Caco-2 (cell line): Measurements from ENCODE around the gene TMEM201. TPM values are rescaled to one million over a fixed set of nuclear protein-coding genes. Genes with fewer than 3 reads are reported as not detected.

ENCODE experiments used
- BruUV-seq: library from RNA; stranded (reverse); fragments of 400-500 nt; replicated peaks from 2 replicates; lab custom pipeline; 2021; lab: Mats Ljungman, UMichigan
- CTCF ChIA-PET: fragments of 300-600 bp; sonication (Branson Sonifier 250); formaldehyde crosslinking; loops from one replicate; lab custom pipeline; 2022; ENCODE audit warnings: antibody characterized with exemption; lab: Charles Lee
- POLR2A ChIA-PET: fragments of 300-600 bp; sonication (Branson Sonifier 250); formaldehyde crosslinking; loops from one replicate; lab custom pipeline; 2022; ENCODE audit warnings: antibody characterized with exemption; lab: Charles Lee
- DNase-seq, 2 experiments: peaks; one replicate each; pipeline versions ENCODE4 v3.0.0 to v3.0.0-alpha.2; 2020 to 2022
- H3K27me3 ChIP-seq: replicated peaks from 2 replicates; pipeline ENCODE4 v1.6.0; 2011; ENCODE audit warnings: low read length; ENCODE audit not compliant: control insufficient read depth, insufficient read depth
- H3K36me3 ChIP-seq: 2 replicates; pipeline ENCODE4 v1.5.1; 2011; ENCODE audit warnings: low read length; ENCODE audit not compliant: control insufficient read depth, insufficient read depth
- H3K4me1 ChIP-seq: fragments of 250-450 bp; sonication (Bioruptor Pico); 2 replicates; pipeline ENCODE4 v1.5.1; 2020; ENCODE audit warnings: mild to moderate bottlenecking
- H3K4me3 ChIP-seq: 2 replicates; pipeline ENCODE4 v1.5.1; 2011; ENCODE audit warnings: low read depth, mild to moderate bottlenecking, control low read depth, low read length
- H3K9me3 ChIP-seq: fragments of 250-450 bp; sonication (Bioruptor Pico); 2 replicates; pipeline ENCODE4 v1.5.1; 2020; ENCODE audit warnings: mild to moderate bottlenecking, moderate library complexity
- H3K27ac Mint-ChIP-seq: one replicate; pipeline ENCODE4 v1.8.0; 2022; ENCODE audit warnings: mixed read lengths; ENCODE audit not compliant: unreplicated experiment
- H3K27me3 Mint-ChIP-seq: one replicate; pipeline ENCODE4 v1.8.0; 2022; ENCODE audit warnings: mixed read lengths; ENCODE audit not compliant: insufficient read depth, unreplicated experiment
- H3K36me3 Mint-ChIP-seq: one replicate; pipeline ENCODE4 v1.8.0; 2022; ENCODE audit warnings: mild to moderate bottlenecking, mixed read lengths; ENCODE audit not compliant: insufficient read depth, unreplicated experiment
- H3K4me1 Mint-ChIP-seq: one replicate; pipeline ENCODE4 v1.8.0; 2022; ENCODE audit warnings: low read depth, mixed read lengths; ENCODE audit not compliant: unreplicated experiment
- H3K4me3 Mint-ChIP-seq: one replicate; pipeline ENCODE4 v1.8.0; 2022; ENCODE audit warnings: mild to moderate bottlenecking, moderate library complexity, mixed read lengths; ENCODE audit not compliant: unreplicated experiment
- H3K9me3 Mint-ChIP-seq: one replicate; pipeline ENCODE4 v1.8.0; 2022; ENCODE audit warnings: mixed read lengths; ENCODE audit not compliant: unreplicated experiment
- CTCF ChIP-seq, 2 experiments: fragments of 200-600 bp in 1 of 2; IDR thresholded peaks; 1 replicate in 1 of 2; 2 replicates in 1 of 2; pipeline versions ENCODE4 v1.5.1 to v1.8.0; 2011 to 2022; ENCODE audit warnings: antibody characterized with exemption in 1 of 2, control low read depth in 1 of 2, inconsistent platforms in 1 of 2, low read depth in 1 of 2, low read length in 1 of 2, mild to moderate bottlenecking in 1 of 2, moderate library complexity in 1 of 2; ENCODE audit not compliant: insufficient read depth in 1 of 2, severe bottlenecking in 1 of 2, unreplicated experiment in 1 of 2
- intact Hi-C: fragments of 100-400 bp; cut with micrococcal nuclease; formaldehyde crosslinking; loops from one replicate; pipeline ENCODE4 v1.10.0; 2022; ENCODE audit not compliant: unreplicated experiment
- total RNA-seq: library from RNA; stranded (reverse); gene quantifications from 2 replicates; pipeline ENCODE4 v1.2.3, GENCODE V29; 2022

Gene TMEM201
- total RNA-seq, 1 experiment from 2014 or later = 27.2 TPM

GRCh38 chr1:9599741-9600140 lies 11.0 kb downstream of the TMEM201 start:
- no peaks in the 10 kb centered on the region for H3K27me3 Mint-ChIP-seq
- ChIA-PET POLR2A (no interaction called here), CTCF (no interaction called here)
- H3K27me3 ChIP-seq = no peaks in the 10 kb centered on the region
- H3K4me3 Mint-ChIP-seq = no peak overlapping the region
- no peak for TF ChIP-seq CTCF (IDR thresholded peaks at IDR 0.05; ENCODE audit: insufficient read depth in 1 of 2, low read depth in 1 of 2, low read length in 1 of 2, severe bottlenecking in 1 of 2, unreplicated experiment in 1 of 2)
- no peaks in the 10 kb centered on the region for H3K9me3 Mint-ChIP-seq
- BruUV-seq = no TSS peak
- no peaks in the 10 kb centered on the region for H3K4me1 ChIP-seq
- no peak overlapping the region for H3K27ac Mint-ChIP-seq
- no peaks in the 10 kb centered on the region for H3K4me1 Mint-ChIP-seq
- H3K36me3 ChIP-seq = no peaks in the 10 kb centered on the region
- H3K4me3 ChIP-seq = no peak overlapping the region
- intact Hi-C loops = no loop called here
- DNase-seq = no peak
- peaks cover 13% of the 10 kb centered on the region for H3K36me3 Mint-ChIP-seq
- no peaks in the 10 kb centered on the region for H3K9me3 ChIP-seq

GRCh38 chr1:9600861-9601834 lies 12.4 kb downstream of the TMEM201 start:
- H3K4me1 ChIP-seq = no peaks in the 10 kb centered on the region
- H3K27me3 ChIP-seq = no peaks in the 10 kb centered on the region
- no peak for TF ChIP-seq CTCF (IDR thresholded peaks at IDR 0.05; ENCODE audit: insufficient read depth in 1 of 2, low read depth in 1 of 2, low read length in 1 of 2, severe bottlenecking in 1 of 2, unreplicated experiment in 1 of 2)
- CTCF ChIA-PET = no interaction called here
- Mint-ChIP-seq H3K36me3 (peaks cover 13% of the 10 kb centered on the region), H3K9me3 (no peaks in the 10 kb centered on the region), H3K27me3 (no peaks in the 10 kb centered on the region), H3K4me1 (no peaks in the 10 kb centered on the region), H3K4me3 (no peak overlapping the region), H3K27ac (no peak overlapping the region)
- no peaks in the 10 kb centered on the region for H3K9me3 ChIP-seq
- POLR2A ChIA-PET = no interaction called here
- BruUV-seq = no TSS peak
- no peaks in the 10 kb centered on the region for H3K36me3 ChIP-seq
- intact Hi-C loops = no loop called here
- no peak overlapping the region for H3K4me3 ChIP-seq
- no peak for DNase-seq

- no peaks in the 10 kb centered on the region for H3K27me3 Mint-ChIP-seq
- Histone ChIP-seq H3K4me3 (no peak overlapping the region), H3K27me3 (no peaks in the 10 kb centered on the region), H3K9me3 (no peaks in the 10 kb centered on the region), H3K36me3 (no peaks in the 10 kb centered on the region), H3K4me1 (no peaks in the 10 kb centered on the region)
- no peak for DNase-seq
- no peaks in the 10 kb centered on the region for H3K9me3 Mint-ChIP-seq
- H3K4me1 Mint-ChIP-seq = no peaks in the 10 kb centered on the region
- no peak overlapping the region for H3K27ac Mint-ChIP-seq
- no peak overlapping the region for H3K4me3 Mint-ChIP-seq
- intact Hi-C loops = no loop called here
- no peak for TF ChIP-seq CTCF (IDR thresholded peaks at IDR 0.05; ENCODE audit: insufficient read depth in 1 of 2, low read depth in 1 of 2, low read length in 1 of 2, severe bottlenecking in 1 of 2, unreplicated experiment in 1 of 2)
- ChIA-PET CTCF (no interaction called here), POLR2A (no interaction called here)
- BruUV-seq = no TSS peak
- H3K36me3 Mint-ChIP-seq = peaks cover 13% of the 10 kb centered on the region
Measured at GRCh38 chr1:9601942-9602793, 13.5 kb downstream of the TMEM201 start.
